ENCODE measurements around the gene CRKL.

DNA sequence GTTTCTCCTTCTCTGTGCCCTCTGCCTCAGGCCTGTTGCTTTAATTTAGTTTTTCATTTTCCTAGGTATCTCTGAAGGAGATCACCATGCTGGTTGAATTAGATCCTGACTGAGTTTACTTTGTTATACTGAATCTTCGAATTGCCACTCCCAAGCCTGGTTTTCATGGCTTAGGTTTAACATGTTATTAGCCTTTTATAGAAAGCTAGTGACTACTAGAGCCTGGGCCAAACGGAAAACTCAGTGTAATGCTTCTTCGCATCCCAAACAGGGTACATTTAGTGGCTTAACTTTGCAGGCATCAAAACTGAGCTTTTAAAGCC lies 3.6 kb downstream of the CRKL start:
- TF ChIP-seq, protein P1, sequence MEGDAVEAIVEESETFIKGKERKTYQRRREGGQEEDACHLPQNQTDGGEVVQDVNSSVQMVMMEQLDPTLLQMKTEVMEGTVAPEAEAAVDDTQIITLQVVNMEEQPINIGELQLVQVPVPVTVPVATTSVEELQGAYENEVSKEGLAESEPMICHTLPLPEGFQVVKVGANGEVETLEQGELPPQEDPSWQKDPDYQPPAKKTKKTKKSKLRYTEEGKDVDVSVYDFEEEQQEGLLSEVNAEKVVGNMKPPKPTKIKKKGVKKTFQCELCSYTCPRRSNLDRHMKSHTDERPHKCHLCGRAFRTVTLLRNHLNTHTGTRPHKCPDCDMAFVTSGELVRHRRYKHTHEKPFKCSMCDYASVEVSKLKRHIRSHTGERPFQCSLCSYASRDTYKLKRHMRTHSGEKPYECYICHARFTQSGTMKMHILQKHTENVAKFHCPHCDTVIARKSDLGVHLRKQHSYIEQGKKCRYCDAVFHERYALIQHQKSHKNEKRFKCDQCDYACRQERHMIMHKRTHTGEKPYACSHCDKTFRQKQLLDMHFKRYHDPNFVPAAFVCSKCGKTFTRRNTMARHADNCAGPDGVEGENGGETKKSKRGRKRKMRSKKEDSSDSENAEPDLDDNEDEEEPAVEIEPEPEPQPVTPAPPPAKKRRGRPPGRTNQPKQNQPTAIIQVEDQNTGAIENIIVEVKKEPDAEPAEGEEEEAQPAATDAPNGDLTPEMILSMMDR (IDR thresholded peaks at IDR 0.05; ENCODE audit: low read depth, low read length, missing input control): no peak
- TF ChIP-seq, protein P2, sequence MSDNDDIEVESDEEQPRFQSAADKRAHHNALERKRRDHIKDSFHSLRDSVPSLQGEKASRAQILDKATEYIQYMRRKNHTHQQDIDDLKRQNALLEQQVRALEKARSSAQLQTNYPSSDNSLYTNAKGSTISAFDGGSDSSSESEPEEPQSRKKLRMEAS (IDR thresholded peaks at IDR 0.05): no peak
- TF ChIP-seq, protein P3, sequence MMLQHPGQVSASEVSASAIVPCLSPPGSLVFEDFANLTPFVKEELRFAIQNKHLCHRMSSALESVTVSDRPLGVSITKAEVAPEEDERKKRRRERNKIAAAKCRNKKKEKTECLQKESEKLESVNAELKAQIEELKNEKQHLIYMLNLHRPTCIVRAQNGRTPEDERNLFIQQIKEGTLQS (IDR thresholded peaks at IDR 0.05): no peak
- TF ChIP-seq FOXA1 (IDR thresholded peaks at IDR 0.05) (no peak), TAF1 (conservative IDR thresholded peaks at IDR 0.05) (no peak), NR2F2 (IDR thresholded peaks at IDR 0.05) (no peak), YY1 (IDR thresholded peaks at IDR 0.05) (no peak), GABPA (IDR thresholded peaks at IDR 0.05 in 1 of 2, conservative IDR thresholded peaks at IDR 0.05 in 1 of 2) (no peak), RXRA (IDR thresholded peaks at IDR 0.05) (no peak)
- TF ChIP-seq, protein P4, sequence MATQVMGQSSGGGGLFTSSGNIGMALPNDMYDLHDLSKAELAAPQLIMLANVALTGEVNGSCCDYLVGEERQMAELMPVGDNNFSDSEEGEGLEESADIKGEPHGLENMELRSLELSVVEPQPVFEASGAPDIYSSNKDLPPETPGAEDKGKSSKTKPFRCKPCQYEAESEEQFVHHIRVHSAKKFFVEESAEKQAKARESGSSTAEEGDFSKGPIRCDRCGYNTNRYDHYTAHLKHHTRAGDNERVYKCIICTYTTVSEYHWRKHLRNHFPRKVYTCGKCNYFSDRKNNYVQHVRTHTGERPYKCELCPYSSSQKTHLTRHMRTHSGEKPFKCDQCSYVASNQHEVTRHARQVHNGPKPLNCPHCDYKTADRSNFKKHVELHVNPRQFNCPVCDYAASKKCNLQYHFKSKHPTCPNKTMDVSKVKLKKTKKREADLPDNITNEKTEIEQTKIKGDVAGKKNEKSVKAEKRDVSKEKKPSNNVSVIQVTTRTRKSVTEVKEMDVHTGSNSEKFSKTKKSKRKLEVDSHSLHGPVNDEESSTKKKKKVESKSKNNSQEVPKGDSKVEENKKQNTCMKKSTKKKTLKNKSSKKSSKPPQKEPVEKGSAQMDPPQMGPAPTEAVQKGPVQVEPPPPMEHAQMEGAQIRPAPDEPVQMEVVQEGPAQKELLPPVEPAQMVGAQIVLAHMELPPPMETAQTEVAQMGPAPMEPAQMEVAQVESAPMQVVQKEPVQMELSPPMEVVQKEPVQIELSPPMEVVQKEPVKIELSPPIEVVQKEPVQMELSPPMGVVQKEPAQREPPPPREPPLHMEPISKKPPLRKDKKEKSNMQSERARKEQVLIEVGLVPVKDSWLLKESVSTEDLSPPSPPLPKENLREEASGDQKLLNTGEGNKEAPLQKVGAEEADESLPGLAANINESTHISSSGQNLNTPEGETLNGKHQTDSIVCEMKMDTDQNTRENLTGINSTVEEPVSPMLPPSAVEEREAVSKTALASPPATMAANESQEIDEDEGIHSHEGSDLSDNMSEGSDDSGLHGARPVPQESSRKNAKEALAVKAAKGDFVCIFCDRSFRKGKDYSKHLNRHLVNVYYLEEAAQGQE (IDR thresholded peaks at IDR 0.05): no peak

Measured in liver (tissue), 3 donors.